Activated effector memory CD4-positive, alpha-beta T cell treated with anti-CD3 and anti-CD28 coated beads, Interleukin-2, amount 50 U/mL, for 16 hours (primary cell): Measurements from ENCODE around the gene RTN4IP1.

Experiments used
- DNase-seq: peaks from one replicate; pipeline ENCODE4 v3.0.0-alpha.2; 2020

Gene RTN4IP1

DNA sequence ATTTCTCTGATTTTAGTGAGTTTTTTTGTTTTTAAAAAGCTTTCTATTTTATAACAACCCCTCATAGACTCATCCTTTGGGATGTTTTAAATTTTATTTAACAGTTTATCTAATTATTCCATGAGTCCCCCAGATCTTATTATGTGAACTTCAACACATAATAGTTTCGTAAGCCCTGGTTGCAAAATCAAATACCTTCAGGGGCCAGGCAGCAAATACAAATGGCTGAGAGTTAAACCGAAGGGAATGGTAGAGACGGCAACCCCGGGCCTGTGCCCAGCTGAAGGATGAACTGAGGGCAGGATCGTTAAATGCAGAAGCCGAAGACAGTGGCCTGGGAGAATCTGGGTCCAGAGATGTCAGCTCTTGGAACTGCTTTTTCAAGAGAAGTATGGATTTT lies 88.4 kb downstream of the RTN4IP1 start:
- no peak for DNase-seq

DNA sequence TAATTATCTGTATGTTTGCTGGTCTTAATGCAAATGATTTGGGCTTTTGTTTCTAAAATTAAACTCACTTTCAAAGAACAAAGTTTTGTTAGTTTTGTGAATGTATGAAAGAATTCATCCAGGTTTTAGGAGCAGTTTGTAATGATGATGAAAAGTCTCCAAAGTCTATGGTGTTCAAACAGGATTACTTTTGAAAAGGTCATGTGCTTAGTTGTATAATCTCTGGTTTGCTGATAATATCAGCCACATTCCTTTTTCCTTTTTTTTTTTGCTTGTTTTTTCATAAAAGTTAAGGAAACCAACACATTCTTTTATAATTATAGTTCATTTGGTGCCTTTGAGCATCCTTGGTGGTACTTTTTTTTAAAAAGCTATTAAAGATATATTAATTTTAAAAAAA lies 88.9 kb downstream of the RTN4IP1 start:
- DNase-seq: no peak

DNA sequence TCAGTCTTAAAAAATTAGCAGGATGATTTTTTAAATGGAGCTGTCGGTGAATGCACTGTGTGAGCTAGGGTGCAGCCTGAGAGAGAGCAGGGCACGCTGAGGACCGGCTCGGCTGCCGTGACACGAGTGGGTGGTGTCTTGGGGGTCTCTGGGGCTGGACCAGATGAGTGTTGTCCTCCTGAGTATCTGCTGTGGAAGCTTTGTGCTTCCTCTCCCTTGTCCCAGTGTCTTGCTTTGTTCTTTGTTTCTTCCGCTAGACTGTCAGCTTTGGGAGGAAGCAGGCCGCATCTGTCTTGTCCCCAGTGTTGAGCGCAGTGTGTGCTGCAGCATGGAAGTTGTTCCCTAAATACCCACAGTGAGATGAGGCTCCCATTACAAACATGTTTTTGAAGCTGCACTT lies 89.4 kb downstream of the RTN4IP1 start:
- no peak for DNase-seq

DNA sequence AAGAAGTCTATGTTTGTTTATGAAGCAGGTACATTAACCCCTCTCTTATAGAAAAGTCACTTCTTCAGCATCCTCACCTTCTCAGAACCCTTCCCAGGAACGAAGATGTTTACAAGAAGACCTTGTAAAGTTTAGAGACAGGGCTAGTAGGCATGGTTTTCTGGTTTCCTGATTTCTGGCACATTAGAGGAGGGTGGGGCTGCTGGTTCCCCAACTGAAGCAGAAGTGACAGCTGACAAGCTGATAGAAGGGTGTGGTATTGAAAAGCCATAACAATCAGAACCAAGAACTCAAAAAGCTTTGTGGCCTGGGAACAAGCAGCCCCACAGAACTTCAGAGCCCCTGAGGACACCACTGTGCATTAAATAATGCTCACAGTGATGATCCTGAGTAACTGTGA lies 91.2 kb downstream of the RTN4IP1 start:
- no peak for DNase-seq

DNA sequence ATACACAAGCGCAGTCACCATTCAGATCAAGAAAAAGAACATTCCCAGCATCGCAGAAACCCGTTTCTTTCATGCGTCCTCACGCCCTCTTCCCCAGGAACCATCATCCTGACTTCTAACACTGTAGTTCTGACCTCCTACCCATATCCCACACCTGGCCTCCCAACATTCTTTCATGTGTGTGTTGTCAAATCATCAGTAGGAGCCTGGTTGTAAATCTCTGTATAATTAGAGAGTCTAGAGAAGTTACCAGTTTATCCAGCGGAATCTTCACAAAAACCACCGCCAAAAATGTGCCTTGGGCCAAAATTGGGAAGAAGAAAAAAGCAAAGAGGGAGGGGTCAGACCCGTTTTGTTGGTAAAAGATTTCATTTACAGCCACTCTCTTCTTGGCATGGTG lies 91.6 kb downstream of the RTN4IP1 start:
- DNase-seq: no peak

DNA sequence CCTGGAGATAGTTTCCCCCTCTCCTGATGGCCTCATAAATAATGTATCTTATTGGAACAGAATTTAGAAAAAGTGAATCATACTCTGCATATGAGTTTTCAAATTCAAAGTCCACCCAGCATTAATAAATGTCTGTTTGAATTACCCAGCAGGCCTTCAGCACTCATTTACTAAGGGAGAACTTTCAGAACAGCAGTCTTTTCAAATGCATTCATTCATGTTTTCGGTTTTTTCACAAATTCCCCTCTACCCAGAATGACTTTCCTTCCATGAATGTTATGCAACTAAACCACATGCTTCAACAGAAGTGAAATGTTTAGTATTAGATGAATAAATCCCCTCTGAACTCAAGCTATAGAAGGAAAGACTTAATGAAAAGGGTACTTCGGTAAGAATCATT lies 92.4 kb downstream of the RTN4IP1 start:
- DNase-seq: no peak

DNA sequence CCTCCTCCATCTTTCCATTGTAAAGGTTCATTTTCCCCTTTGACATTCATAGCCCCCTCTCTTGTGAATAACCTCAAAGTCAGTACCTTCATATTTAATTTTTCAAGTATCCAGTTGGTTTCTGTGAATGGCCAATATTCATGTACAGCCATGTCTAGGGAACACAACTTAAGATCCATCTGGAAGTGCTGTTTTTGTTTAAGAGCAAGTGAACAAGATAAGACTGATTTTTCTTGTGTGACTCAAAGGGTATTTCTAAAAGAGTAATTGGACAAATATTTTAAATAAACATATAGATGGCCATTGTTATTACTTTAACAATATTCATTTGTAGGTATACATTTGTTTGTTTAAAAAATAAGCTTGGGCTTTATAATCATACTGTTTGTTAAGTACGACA lies 92.9 kb downstream of the RTN4IP1 start:
- no peak for DNase-seq

DNA sequence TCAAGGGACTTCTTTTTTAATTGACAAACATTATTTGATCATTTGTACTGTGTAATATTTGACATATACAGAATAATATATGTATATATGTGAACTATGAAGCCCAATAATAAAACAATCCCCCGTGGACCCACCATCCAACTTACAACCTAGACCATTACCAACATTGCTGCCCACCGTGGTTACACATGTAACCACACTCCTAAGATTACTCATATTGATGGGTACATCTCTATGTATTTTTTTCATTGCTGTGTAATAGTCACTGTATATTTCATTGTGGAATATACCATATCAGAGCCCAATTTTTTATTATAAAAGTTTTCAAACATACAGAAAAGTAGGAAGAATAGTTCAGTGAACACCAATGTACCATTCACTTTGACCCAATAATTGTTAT lies 94.3 kb downstream of the RTN4IP1 start:
- DNase-seq: no peak

DNA sequence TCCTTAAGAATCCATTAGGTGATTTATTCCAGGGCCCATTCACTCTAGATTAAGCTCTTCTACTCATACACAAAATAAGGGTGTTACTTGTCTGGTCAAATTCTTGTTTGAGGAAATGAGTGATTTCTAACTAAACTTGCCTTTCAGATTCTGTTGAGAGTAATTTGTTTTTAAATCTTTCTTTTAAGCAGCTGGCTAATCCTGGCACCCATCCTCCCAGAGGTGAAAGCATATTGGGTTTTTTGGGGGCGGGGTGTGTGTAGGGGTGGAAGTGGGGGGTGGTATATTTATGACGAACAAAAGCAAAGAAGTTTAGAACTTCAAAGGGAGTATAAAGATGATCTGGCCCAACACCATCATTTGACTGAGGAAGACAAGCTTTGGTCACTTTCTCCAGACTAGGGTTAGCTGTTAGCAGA lies 94.7 kb downstream of the RTN4IP1 start:
- DNase-seq: peak; percentile 78

DNA sequence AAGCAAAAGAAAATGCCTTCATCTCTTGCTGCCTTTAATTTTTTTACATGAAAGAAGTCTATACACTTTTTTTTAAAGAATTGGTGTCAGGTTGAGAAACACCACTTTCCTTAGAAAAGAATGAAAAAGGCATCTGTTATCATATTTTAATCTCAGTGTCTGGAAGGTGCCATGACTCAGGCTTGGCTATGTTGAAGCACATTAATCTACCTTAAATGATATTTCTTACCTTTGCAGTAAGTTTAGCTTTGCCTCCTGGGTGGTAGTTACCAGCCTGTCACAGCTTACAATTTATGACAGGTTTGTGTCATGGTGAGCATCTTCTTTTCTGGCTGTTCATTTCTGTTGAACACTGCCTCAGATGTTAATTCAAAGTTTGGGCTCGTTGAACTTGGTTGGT lies 95.3 kb downstream of the RTN4IP1 start:
- no peak for DNase-seq

DNA sequence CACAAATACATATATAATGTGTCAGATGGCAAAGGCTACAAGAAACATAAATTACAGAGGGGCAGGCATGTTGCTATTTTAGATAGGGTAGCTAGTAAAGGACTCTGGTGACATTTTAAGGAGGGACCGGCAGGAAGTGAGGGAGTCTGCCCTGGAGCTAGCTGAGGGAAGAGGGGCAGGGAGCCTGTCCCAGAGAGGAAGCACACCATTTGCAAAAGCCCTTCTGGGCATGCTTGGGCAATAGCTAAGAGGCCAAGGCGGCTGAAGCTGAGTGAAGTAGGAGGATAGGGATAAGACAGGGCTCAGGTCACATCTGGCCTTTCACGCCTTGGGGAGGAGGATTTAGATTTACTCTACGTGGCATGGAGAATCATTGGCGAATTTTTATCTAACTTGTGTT lies 96.2 kb downstream of the RTN4IP1 start:
- DNase-seq: no peak

DNA sequence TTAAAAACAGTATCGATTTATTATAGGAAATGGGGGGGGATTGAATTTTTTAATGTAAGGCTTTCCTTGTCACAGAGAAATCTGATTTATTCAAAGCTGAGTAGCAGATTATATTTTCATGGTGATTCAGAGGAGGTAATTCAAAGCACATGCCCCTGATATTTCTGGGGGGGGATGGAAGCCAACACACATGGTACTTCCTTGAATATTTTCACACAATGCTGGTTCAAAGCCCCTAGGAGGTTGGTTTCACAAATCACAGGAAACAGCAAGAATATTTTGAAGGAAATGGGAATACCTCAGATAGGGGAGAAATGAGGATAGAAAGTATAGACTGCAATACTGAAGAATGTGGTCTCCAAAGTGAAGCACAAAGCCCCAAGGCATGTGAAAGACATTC lies 98.8 kb downstream of the RTN4IP1 start:
- DNase-seq: no peak

DNA sequence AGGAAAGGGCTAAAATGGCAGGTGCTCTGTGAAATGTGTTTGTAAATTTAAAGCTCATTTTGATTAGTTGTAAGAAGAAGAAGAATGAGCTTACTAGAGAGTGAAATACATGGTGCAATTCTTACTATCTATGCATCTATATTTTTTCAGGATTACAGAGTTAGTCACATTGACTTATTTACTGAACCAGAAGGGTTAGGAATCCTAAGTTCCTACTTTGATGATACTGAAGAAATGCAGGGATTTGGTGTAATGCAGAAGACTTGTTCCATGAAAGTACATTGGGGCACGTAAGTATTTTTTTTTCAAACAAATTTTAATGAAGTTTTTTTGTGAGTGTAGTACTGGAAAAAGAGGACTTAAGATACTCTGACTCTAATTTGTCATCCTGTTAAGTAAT lies 99.3 kb downstream of the RTN4IP1 start:
- no peak for DNase-seq

DNA sequence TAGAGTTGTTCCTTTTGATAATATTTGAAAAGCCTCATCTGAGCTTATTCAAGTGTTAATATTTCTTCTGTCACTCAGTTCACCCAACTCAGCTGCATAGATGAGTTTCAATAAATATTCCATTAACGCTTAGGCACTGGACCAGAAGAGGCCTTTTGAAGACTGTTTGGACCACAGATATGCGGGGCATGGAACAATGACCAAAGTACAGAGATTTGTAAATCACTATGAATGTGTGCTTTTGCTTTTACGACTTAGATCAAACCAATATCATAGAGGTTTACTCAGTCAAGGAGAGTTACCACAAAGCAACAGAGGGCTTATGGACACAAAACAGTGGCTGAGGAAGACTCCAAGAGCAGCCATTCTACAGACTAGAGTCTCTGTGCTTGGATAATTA lies 99.9 kb downstream of the RTN4IP1 start:
- DNase-seq: no peak

DNA sequence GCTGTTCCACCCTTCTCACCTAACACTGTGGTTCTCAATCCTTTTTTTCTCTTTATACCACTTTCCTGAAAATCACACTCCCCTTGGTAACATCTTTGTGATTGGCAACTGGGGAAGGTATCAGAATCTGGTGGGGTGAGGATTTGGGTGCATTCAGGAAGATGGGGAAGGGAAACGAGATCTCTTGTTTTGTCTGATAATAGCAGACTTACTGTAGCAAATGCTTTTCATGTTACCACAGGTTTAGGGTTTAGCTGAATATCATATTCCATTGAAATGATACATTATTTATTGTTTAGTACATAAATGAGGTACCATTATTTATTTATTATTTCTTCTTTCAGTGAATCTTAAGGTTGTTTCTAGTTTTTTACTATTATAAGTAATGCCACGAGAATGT lies 100.8 kb downstream of the RTN4IP1 start:
- DNase-seq: no peak

DNA sequence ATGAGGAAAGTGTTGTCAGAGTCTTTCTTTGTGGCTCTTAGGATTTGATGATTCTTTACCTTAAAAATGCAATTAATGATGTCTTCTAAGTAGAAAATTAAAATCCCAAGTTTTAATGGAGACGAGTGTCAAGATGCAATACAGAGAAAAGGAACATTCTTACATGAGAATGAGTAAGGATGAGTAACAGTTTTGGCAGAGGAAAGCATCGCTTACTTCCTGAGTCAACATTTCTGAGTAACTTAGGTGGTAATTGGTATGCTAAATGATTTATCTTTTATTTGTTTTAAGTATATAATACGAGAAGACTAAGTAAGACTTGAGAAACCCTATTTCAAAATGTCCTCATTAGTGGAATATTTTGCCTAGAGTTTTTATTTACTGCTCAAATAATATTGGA lies 101.3 kb downstream of the RTN4IP1 start:
- DNase-seq: no peak

DNA sequence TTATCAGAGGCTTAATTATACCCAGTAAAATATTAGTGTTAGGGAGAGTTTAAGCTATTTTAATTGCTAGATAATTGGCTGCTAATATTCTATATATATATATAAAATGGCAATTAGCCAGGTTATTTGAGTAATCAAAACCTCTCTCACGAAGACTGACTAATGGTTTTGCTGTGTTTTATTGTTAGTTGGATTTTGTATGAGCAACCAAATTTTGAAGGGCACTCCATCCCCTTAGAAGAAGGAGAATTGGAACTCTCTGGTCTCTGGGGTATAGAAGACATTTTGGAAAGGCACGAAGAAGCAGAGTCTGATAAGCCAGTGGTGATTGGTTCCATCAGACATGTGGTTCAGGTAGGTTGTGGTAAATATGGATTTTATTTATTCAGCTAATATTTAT lies 102.2 kb downstream of the RTN4IP1 start:
- DNase-seq: no peak

DNA sequence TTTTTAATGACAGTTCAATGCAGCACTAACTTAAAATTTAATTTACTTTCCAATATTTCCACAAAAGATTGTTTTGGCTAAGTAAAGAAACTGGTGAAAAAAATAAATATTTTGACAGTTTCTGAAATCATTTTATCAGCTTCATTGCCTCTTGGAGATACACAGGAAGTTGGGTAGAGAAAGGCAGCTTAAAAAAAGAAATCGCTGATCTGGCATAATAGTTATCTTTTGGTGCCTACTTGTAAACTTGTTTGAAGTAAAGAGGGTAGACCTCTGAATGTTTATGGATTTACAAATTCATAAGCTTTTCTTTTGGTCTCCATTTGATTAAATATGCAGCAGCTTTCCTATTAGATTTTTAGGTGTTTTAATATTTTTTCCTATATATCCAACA lies 103.4 kb downstream of the RTN4IP1 start:
- no peak for DNase-seq

DNA sequence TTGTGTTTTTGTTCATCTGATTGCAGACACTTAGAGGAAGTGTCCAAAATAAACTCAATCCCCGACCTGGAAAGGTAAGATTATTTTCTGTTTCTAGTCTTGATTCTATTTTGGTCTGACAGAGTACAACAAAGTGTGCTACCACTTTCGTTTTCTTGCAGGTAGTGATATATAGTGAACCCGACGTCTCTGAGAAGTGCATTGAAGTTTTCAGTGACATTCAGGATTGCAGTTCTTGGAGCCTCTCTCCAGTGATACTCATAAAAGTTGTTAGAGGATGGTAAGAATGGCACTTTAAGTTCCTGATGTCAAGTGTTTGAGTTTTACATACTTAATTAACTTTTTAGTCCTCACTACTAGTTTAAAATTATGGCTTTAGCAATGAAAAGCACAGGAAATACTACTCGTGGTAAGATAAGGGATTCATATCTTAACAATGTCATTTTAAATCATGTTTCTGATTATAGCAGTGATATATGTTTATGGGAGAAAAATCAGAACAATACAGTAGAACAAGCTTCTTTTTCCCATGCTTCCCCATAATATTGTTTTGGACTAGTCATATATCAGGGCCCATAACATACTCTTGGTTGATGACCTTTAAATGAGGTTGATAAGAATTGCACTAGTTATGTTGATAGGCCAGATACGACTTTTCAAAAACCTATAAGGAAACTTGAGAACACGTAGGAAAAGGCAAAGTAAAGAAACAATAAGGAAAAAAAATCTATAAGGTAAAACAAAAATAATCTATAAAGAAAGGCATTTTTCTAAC lies 104.0 kb downstream of the RTN4IP1 start:
- DNase-seq: no peak

DNA sequence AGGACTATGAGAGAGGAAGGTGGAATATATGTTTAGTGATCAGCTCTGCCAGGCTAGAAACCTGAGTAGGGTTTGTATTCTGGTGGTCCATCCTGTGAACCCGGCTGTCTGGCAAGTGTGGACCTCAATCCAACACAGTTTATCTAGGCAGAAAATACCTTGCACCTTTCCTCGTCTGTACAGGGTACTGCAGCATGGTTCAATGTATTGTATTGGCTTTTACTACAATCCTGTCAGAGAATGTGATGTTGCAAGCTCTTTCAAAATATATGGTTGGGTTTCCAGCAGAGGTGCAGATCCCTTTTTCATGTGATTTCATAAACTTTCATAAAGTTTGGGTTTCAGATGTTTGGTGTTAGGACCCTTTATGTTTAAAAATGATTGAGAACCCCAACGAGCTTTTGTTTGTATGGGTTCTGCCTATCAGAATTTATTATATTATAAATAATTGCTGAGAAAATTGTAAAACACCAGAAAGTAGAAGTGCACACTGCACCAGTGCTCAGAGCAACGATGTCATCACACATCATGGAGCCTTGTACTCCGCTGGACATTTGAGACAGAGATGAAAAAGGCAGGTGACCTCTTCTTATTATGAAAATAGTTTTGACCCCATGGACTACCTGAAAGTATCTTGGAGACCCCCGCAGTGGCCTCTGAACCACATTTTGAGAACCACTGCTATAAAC lies 106.6 kb downstream of the RTN4IP1 start:
- peak; percentile 64 for DNase-seq
